ENCODE data around the gene CD300LG.

Gene CD300LG

GRCh38 chr17:43842975-43843325, 4.0 kb upstream of the CD300LG start:
- TF ChIP-seq CTCF (IDR thresholded peaks at IDR 0.05; ENCODE audit: low read depth, low read length): no peak
- DNase-seq (ENCODE audit: extremely low read depth, low read depth): no peak

GRCh38 chr17:43844241-43844640, 2.7 kb upstream of the CD300LG start:
- no peak for DNase-seq (ENCODE audit: extremely low read depth, low read depth)
- TF ChIP-seq CTCF (IDR thresholded peaks at IDR 0.05; ENCODE audit: low read depth, low read length): no peak

GRCh38 chr17:43845766-43846165, 1.2 kb upstream of the CD300LG start:
- no peak for TF ChIP-seq CTCF (IDR thresholded peaks at IDR 0.05; ENCODE audit: low read depth, low read length)
- no peak for DNase-seq (ENCODE audit: extremely low read depth, low read depth)

- peak; percentile 100 for TF ChIP-seq CTCF (IDR thresholded peaks at IDR 0.05; ENCODE audit: low read depth, low read length)
- DNase-seq (ENCODE audit: extremely low read depth, low read depth): peak; percentile 25
Observed at GRCh38 chr17:43846221-43846712, 709 bp upstream of the CD300LG start.

GRCh38 chr17:43848601-43849000, 1.6 kb downstream of the CD300LG start:
- no peak for DNase-seq (ENCODE audit: extremely low read depth, low read depth)

GRCh38 chr17:43849116-43849515, 2.1 kb downstream of the CD300LG start:
- TF ChIP-seq CTCF (IDR thresholded peaks at IDR 0.05; ENCODE audit: low read depth, low read length): no peak

More at GRCh38 chr17:43848601-43849000, 1.6 kb downstream of the CD300LG start:
- no peak for TF ChIP-seq CTCF (IDR thresholded peaks at IDR 0.05; ENCODE audit: low read depth, low read length)

GRCh38 chr17:43852571-43852970, 5.6 kb downstream of the CD300LG start:
- no peak for TF ChIP-seq CTCF (IDR thresholded peaks at IDR 0.05; ENCODE audit: low read depth, low read length)

More at GRCh38 chr17:43849116-43849515, 2.1 kb downstream of the CD300LG start:
- DNase-seq (ENCODE audit: extremely low read depth, low read depth): no peak

More at GRCh38 chr17:43852571-43852970, 5.6 kb downstream of the CD300LG start:
- no peak for DNase-seq (ENCODE audit: extremely low read depth, low read depth)
